Ascending aorta (tissue), 2 donors: ENCODE measurements around the gene MYH4. TPM values are rescaled to one million over a fixed set of nuclear protein-coding genes. Genes with fewer than 3 reads are reported as not detected.

Experiments
- DNase-seq, 2 donors: peaks; one replicate each; pipeline ENCODE4 v3.0.0-alpha.2; 2019; ENCODE audit warnings: low spot score in 2 of 2
- H3K27ac ChIP-seq, 2 donors: fragments of 200-600 bp; sonication (generic); one replicate each; pipeline ENCODE4 v1.5.1; 2016 to 2017; ENCODE audit warnings: mild to moderate bottlenecking in 1 of 2
- H3K27me3 ChIP-seq: fragments of 200-600 bp; sonication (generic); one replicate; pipeline ENCODE4 v1.5.1; 2017
- H3K36me3 ChIP-seq, 2 donors: fragments of 200-600 bp; sonication (generic); one replicate each; pipeline ENCODE4 v1.5.1; 2016
- H3K4me1 ChIP-seq, 2 donors: fragments of 200-600 bp; sonication (generic); one replicate each; pipeline ENCODE4 v1.5.1; 2016 to 2017; ENCODE audit warnings: mild to moderate bottlenecking in 1 of 2
- H3K4me3 ChIP-seq, 2 donors: fragments of 200-600 bp; sonication (generic); one replicate each; pipeline ENCODE4 v1.5.1; 2016 to 2017; ENCODE audit warnings: mild to moderate bottlenecking in 1 of 2
- H3K9me3 ChIP-seq, 2 donors: fragments of 200-600 bp; sonication (generic); one replicate each; pipeline ENCODE4 v1.5.1; 2016
- intact Hi-C: fragments of 100-400 bp; cut with DNase I; formaldehyde crosslinking; loops from one replicate; pipeline ENCODE4 v1.15.1; 2023
- total RNA-seq: library from RNA; depleted of rRNA; stranded (reverse); fragments of >200 nt; gene quantifications from one replicate; pipeline ENCODE4 v1.1.0, GENCODE V29; 2016
- TF ChIP-seq, protein P1 (sequence below), 3 experiments: fragments of 200-600 bp in 2 of 3; fragments of 450-650 bp in 1 of 3; sonication (generic) in 2 of 3; IDR thresholded peaks; one replicate each; pipeline ENCODE4 v1.5.1; 2016 to 2019; ENCODE audit warnings: antibody characterized with exemption in 3 of 3, mild to moderate bottlenecking in 1 of 3, moderate library complexity in 1 of 3

MYH4 gene
- total RNA-seq, 1 donor from 2014 or later = not detected

DNA sequence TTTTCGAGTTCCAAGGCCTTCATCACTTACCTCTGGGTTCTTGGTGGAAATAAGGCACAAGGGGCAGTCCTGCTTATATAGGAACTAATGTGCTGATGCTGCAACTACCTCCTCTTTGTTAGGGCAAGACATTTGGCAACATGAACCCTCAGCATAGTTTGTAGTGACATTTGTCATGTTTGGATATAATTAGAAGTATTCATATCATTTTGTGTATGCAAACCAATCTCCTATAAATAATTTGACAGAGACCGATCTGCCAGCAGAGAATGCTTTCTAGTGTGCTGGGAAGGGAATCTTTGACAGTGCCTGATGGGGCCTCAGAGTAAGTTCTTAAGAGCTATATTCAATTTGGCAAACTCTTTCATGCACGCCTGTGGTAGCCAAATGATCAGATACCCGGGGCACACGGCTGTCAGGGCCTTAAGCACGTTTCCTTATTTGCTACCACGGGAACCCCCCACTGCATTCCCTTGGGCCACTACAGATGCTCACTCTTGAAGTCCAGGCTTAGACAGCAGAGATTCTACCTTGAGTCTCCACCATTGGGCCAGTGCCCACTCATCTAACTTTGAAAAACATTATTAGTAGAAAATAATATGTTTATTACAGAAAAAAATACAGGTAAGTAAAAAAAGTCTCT lies 47.3 kb downstream of the MYH4 start, which contains the start of gene MYH8:
TSS of gene MYH8 (minus strand) at position 51 of the 643 bp plus-strand sequence. CDS start 1,723 bp downstream, outside the sequence.
- TF ChIP-seq, protein P1, sequence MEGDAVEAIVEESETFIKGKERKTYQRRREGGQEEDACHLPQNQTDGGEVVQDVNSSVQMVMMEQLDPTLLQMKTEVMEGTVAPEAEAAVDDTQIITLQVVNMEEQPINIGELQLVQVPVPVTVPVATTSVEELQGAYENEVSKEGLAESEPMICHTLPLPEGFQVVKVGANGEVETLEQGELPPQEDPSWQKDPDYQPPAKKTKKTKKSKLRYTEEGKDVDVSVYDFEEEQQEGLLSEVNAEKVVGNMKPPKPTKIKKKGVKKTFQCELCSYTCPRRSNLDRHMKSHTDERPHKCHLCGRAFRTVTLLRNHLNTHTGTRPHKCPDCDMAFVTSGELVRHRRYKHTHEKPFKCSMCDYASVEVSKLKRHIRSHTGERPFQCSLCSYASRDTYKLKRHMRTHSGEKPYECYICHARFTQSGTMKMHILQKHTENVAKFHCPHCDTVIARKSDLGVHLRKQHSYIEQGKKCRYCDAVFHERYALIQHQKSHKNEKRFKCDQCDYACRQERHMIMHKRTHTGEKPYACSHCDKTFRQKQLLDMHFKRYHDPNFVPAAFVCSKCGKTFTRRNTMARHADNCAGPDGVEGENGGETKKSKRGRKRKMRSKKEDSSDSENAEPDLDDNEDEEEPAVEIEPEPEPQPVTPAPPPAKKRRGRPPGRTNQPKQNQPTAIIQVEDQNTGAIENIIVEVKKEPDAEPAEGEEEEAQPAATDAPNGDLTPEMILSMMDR (IDR thresholded peaks at IDR 0.05) = no peak
- Histone ChIP-seq H3K27ac (no peak within 1 kb of the TSS), H3K36me3 (no peaks in the 10 kb centered on the region), H3K9me3 (no peaks in the 10 kb centered on the region), H3K4me3 (no peak within 1 kb of the TSS), H3K27me3 (no peaks in the 10 kb centered on the region), H3K4me1 (no peaks in the 10 kb centered on the region)
- DNase-seq = no peak
- intact Hi-C loops = no loop called here

- Histone ChIP-seq H3K4me1 (no peaks in the 10 kb centered on the region), H3K4me3 (no peak overlapping the region), H3K27ac (no peak overlapping the region), H3K9me3 (no peaks in the 10 kb centered on the region), H3K27me3 (no peaks in the 10 kb centered on the region), H3K36me3 (no peaks in the 10 kb centered on the region)
- TF ChIP-seq, protein P1 (IDR thresholded peaks at IDR 0.05) = no peak
- intact Hi-C loops = no loop called here
- DNase-seq = no peak
Measured at GRCh38 chr17:10421211-10421610, 48.1 kb downstream of the MYH4 start.

DNA sequence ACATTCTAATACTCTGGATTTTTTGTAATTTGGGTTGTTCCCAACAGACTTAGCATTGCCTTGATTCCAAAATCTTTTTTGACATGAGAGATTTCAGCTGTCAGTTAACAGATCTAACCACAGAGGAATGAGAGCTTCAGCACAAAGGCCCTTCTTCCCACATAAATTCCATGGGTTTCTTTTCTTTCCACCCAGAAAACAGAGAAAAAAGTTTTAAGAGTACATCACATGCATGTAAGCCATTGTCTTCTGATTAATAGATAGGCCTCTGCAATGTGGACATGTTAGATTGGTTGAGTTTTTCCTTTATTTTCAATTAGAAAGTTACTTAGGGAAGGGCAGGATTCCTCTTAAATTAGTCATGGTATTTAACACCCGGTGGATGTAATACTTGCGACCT lies 48.5 kb downstream of the MYH4 start:
- Histone ChIP-seq H3K4me3 (no peak overlapping the region), H3K4me1 (no peaks in the 10 kb centered on the region), H3K27me3 (no peaks in the 10 kb centered on the region), H3K9me3 (no peaks in the 10 kb centered on the region), H3K27ac (no peak overlapping the region), H3K36me3 (no peaks in the 10 kb centered on the region)
- intact Hi-C loops = no loop called here
- DNase-seq = no peak
- TF ChIP-seq, protein P1 (IDR thresholded peaks at IDR 0.05) = no peak

DNA sequence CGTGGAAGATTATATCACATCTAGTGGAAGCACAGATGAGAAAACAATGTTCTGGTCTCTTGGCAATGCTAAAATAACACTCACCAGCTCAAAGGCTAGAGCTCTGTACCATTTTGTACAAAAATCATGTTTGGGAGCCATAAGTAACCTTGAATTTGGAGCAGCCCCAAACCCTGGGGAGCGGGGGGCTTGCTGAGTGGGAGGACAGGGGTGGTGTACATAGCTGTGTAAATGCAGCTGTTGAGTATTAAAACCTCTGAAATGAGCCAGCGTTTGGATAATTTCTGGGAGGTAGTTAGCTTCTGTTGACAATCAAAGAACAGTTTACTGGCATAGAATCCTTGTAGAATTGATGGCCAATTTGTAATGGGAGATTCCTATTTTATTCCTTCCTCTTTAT lies 51.9 kb downstream of the MYH4 start:
- no peaks in the 10 kb centered on the region for H3K4me1 ChIP-seq
- DNase-seq = no peak
- no peaks in the 10 kb centered on the region for H3K9me3 ChIP-seq
- H3K36me3 ChIP-seq = no peaks in the 10 kb centered on the region
- no peak overlapping the region for H3K27ac ChIP-seq
- TF ChIP-seq, protein P1 (IDR thresholded peaks at IDR 0.05) = no peak
- no peak overlapping the region for H3K4me3 ChIP-seq
- no peaks in the 10 kb centered on the region for H3K27me3 ChIP-seq
- intact Hi-C loops = no loop called here

GRCh38 chr17:10415161-10415560 lies 54.2 kb downstream of the MYH4 start:
- H3K36me3 ChIP-seq = no peaks in the 10 kb centered on the region
- intact Hi-C loops = no loop called here
- no peak for DNase-seq
- TF ChIP-seq, protein P1 (IDR thresholded peaks at IDR 0.05) = no peak
- H3K27me3 ChIP-seq = no peaks in the 10 kb centered on the region
- no peak overlapping the region for H3K27ac ChIP-seq
- H3K9me3 ChIP-seq = no peaks in the 10 kb centered on the region
- no peak overlapping the region for H3K4me3 ChIP-seq
- no peaks in the 10 kb centered on the region for H3K4me1 ChIP-seq

GRCh38 chr17:10403589-10403988 lies 65.8 kb downstream of the MYH4 start:
- Histone ChIP-seq H3K9me3 (no peaks in the 10 kb centered on the region), H3K4me3 (no peak overlapping the region), H3K4me1 (no peaks in the 10 kb centered on the region), H3K36me3 (no peaks in the 10 kb centered on the region), H3K27ac (no peak overlapping the region), H3K27me3 (no peaks in the 10 kb centered on the region)
- no peak for DNase-seq
- TF ChIP-seq, protein P1 (IDR thresholded peaks at IDR 0.05) = no peak
- intact Hi-C loops = no loop called here
